H9 (cell line): Measurements from ENCODE around the gene DCST1. TPM values are rescaled to one million over a fixed set of nuclear protein-coding genes. Genes with fewer than 3 reads are reported as not detected.

Source experiments
- DNase-seq: peaks from one replicate; pipeline ENCODE4 v3.0.0-alpha.2; 2017
- H2AFZ ChIP-seq: one replicate; pipeline ENCODE4 v1.6.1; 2013; ENCODE audit warnings: mild to moderate bottlenecking, low read length, control low read depth, moderate library complexity
- H2AK5ac ChIP-seq: 2 replicates; pipeline ENCODE4 v1.6.1; 2013; ENCODE audit warnings: low read length, control low read depth, mixed read lengths; ENCODE audit not compliant: insufficient read length
- H2BK120ac ChIP-seq: one replicate; pipeline ENCODE4 v1.6.1; 2013; ENCODE audit warnings: low read depth, mild to moderate bottlenecking, low read length, control low read depth, inconsistent platforms; ENCODE audit not compliant: poor library complexity, severe bottlenecking
- H2BK12ac ChIP-seq: 2 replicates; pipeline ENCODE4 v1.6.1; 2013; ENCODE audit warnings: low read length, control low read depth, mixed read lengths, low read depth; ENCODE audit not compliant: insufficient read length
- H2BK15ac ChIP-seq: 2 replicates; pipeline ENCODE4 v1.6.1; 2013; ENCODE audit warnings: low read depth, low read length, control low read depth
- H2BK20ac ChIP-seq: one replicate; pipeline ENCODE4 v1.6.1; 2013; ENCODE audit warnings: low read depth, mild to moderate bottlenecking, low read length, control low read depth, inconsistent platforms; ENCODE audit not compliant: poor library complexity, severe bottlenecking
- H2BK5ac ChIP-seq: 2 replicates; pipeline ENCODE4 v1.6.1; 2013; ENCODE audit warnings: low read length, control low read depth, mixed read lengths; ENCODE audit not compliant: insufficient read length
- H3K14ac ChIP-seq: 2 replicates; pipeline ENCODE4 v1.6.1; 2013; ENCODE audit warnings: low read length, control low read depth; ENCODE audit not compliant: insufficient read depth
- H3K18ac ChIP-seq: 2 replicates; pipeline ENCODE4 v1.6.1; 2013; ENCODE audit warnings: low read depth, mild to moderate bottlenecking, mixed read lengths, low read length, control low read depth; ENCODE audit not compliant: insufficient read length
- H3K23ac ChIP-seq: 2 replicates; pipeline ENCODE4 v1.6.1; 2013; ENCODE audit warnings: low read length, control low read depth, mixed read lengths, low read depth; ENCODE audit not compliant: insufficient read length
- H3K23me2 ChIP-seq: 2 replicates; pipeline ENCODE4 v1.6.1; 2013; ENCODE audit warnings: low read depth, mild to moderate bottlenecking, mixed read lengths, low read length, control low read depth; ENCODE audit not compliant: insufficient read length, poor library complexity, severe bottlenecking
- H3K27ac ChIP-seq: 2 replicates; pipeline ENCODE4 v1.5.1; 2013; ENCODE audit warnings: low read length, control low read depth, mixed read lengths, low read depth; ENCODE audit not compliant: insufficient read length
- H3K27me3 ChIP-seq: 2 replicates; pipeline ENCODE4 v1.6.1; 2013; ENCODE audit warnings: low read length, control low read depth, inconsistent platforms; ENCODE audit not compliant: insufficient read depth
- H3K4ac ChIP-seq: 2 replicates; pipeline ENCODE4 v1.6.1; 2013; ENCODE audit warnings: low read depth, mild to moderate bottlenecking, control low read depth, inconsistent platforms, low read length, moderate library complexity
- H3K4me1 ChIP-seq: 2 replicates; pipeline ENCODE4 v1.6.1; 2013; ENCODE audit warnings: low read length, control low read depth, inconsistent platforms; ENCODE audit not compliant: insufficient read depth
- H3K4me2 ChIP-seq: 2 replicates; pipeline ENCODE4 v1.6.1; 2013; ENCODE audit warnings: low read length, control low read depth, mixed read lengths; ENCODE audit not compliant: insufficient read length, insufficient read depth
- H3K56ac ChIP-seq: 2 replicates; pipeline ENCODE4 v1.6.1; 2013; ENCODE audit warnings: low read depth, mild to moderate bottlenecking, mixed read lengths, low read length, control low read depth; ENCODE audit not compliant: insufficient read length
- H3K79me1 ChIP-seq: 2 replicates; pipeline ENCODE4 v1.6.1; 2013; ENCODE audit warnings: low read depth, mild to moderate bottlenecking, moderate library complexity, low read length, control low read depth, inconsistent platforms; ENCODE audit not compliant: insufficient read depth, poor library complexity, severe bottlenecking
- H3K79me2 ChIP-seq: 2 replicates; pipeline ENCODE4 v1.6.1; 2013; ENCODE audit warnings: low read length, control low read depth, inconsistent platforms; ENCODE audit not compliant: insufficient read depth
- H3K9ac ChIP-seq: 2 replicates; pipeline ENCODE4 v1.6.1; 2013; ENCODE audit warnings: low read length, control low read depth, mixed read lengths; ENCODE audit not compliant: insufficient read length; ENCODE audit errors: extremely low read depth
- H3K9me3 ChIP-seq: one replicate; pipeline ENCODE4 v1.6.1; 2013; ENCODE audit warnings: low read depth, low read length, inconsistent platforms; ENCODE audit not compliant: control insufficient read depth
- H3T11ph ChIP-seq: one replicate; pipeline ENCODE4 v1.6.1; 2013; ENCODE audit warnings: mild to moderate bottlenecking, low read length, control low read depth, inconsistent platforms
- H4K20me1 ChIP-seq: one replicate; pipeline ENCODE4 v1.6.1; 2013; ENCODE audit not compliant: control insufficient read depth, insufficient read length, insufficient read depth
- H4K5ac ChIP-seq: 2 replicates; pipeline ENCODE4 v1.6.1; 2013; ENCODE audit warnings: low read depth, mild to moderate bottlenecking, mixed read lengths, low read length, control low read depth; ENCODE audit not compliant: insufficient read length
- H4K8ac ChIP-seq: replicated peaks from 2 replicates; pipeline ENCODE4 v1.6.1; 2013; ENCODE audit warnings: low read length, control low read depth, mixed read lengths, low read depth; ENCODE audit not compliant: insufficient read length
- H4K91ac ChIP-seq: 2 replicates; pipeline ENCODE4 v1.6.1; 2013; ENCODE audit warnings: low read depth, mild to moderate bottlenecking, moderate library complexity, mixed read lengths, low read length, control low read depth; ENCODE audit not compliant: insufficient read length
- H3K27ac Mint-ChIP-seq, 3 experiments: 2 replicates in 2 of 3; 3 replicates in 1 of 3; pipeline ENCODE4 v1.8.0; 2020 to 2021; ENCODE audit warnings: mixed read lengths in 3 of 3, mild to moderate bottlenecking in 1 of 3, moderate library complexity in 1 of 3
- H3K27me3 Mint-ChIP-seq: 2 replicates; pipeline ENCODE4 v1.8.0; 2021; ENCODE audit warnings: low read depth, mild to moderate bottlenecking, moderate library complexity, mixed read lengths
- H3K36me3 Mint-ChIP-seq, 3 experiments: 2 replicates in 2 of 3; 3 replicates in 1 of 3; pipeline ENCODE4 v1.8.0; 2020 to 2021; ENCODE audit warnings: low read depth in 3 of 3, mixed read lengths in 3 of 3; ENCODE audit not compliant: insufficient read depth in 1 of 3
- H3K4me1 Mint-ChIP-seq, 2 experiments: 2 replicates each; pipeline ENCODE4 v1.8.0; 2020; ENCODE audit warnings: mixed read lengths in 2 of 2
- H3K4me3 Mint-ChIP-seq, 2 experiments: 2 replicates in 1 of 2; 3 replicates in 1 of 2; pipeline ENCODE4 v1.8.0; 2020 to 2021; ENCODE audit warnings: mild to moderate bottlenecking in 2 of 2, mixed read lengths in 2 of 2, moderate library complexity in 1 of 2
- H3K9me3 Mint-ChIP-seq, 2 experiments: 2 replicates in 1 of 2; 3 replicates in 1 of 2; pipeline ENCODE4 v1.8.0; 2020; ENCODE audit warnings: mild to moderate bottlenecking in 2 of 2, mixed read lengths in 2 of 2, moderate library complexity in 1 of 2
- CTCF ChIP-seq: fragments of 200-600 bp; sonication (generic); conservative IDR thresholded peaks from 3 replicates; pipeline ENCODE4 v1.8.0; 2021; ENCODE audit warnings: antibody characterized with exemption, mild to moderate bottlenecking
- WGBS: extraction: QIAGEN DNeasy Blood & Tissue Kit; methylation state at CpG from one replicate; pipeline ENCODE4 v1.1.7; 2013; ENCODE audit warnings: missing lambda C conversion rate, low lambda C conversion rate, mixed read lengths; ENCODE audit not compliant: insufficient read length; ENCODE audit errors: extremely low coverage; 5-methylcytosine and 5-hydroxymethylcytosine counted together
- total RNA-seq: library from RNA; stranded (reverse); gene quantifications from 2 replicates; pipeline ENCODE4 v1.2.1, GENCODE V29; 2021

DCST1 gene
- total RNA-seq, 1 experiment from 2014 or later: not detected

- peaks cover 3% of the 10 kb centered on the region for H3K27me3 Mint-ChIP-seq
- peaks cover 0 to 2% of the 10 kb centered on the region in 2 experiments; a peak in 2 of 5 replicates for H3K9me3 Mint-ChIP-seq
- no peaks in the 10 kb centered on the region; the same call in 1 of the 2 replicates for H3K79me2 ChIP-seq
- no peak for TF ChIP-seq CTCF
- H3K9ac ChIP-seq: peak overlapping the region; percentile 6
- H2BK20ac ChIP-seq: no peak overlapping the region
- H2AK5ac ChIP-seq: no peak overlapping the region
- no peak overlapping the region for H2BK12ac ChIP-seq
- H3K4me1 Mint-ChIP-seq: peaks cover 20 to 33% of the 10 kb centered on the region in 2 experiments
- H4K8ac ChIP-seq: no peak overlapping the region
- no peaks in the 10 kb centered on the region for H4K20me1 ChIP-seq
- no peak overlapping the region for H3T11ph ChIP-seq
- H2BK15ac ChIP-seq: no peak overlapping the region
- H4K91ac ChIP-seq: no peak overlapping the region
- peak overlapping the region; percentile 93 to 97 for H3K4me3 Mint-ChIP-seq
- peak overlapping the region; percentile 61 for H3K18ac ChIP-seq
- H3K9me3 ChIP-seq: no peaks in the 10 kb centered on the region
- no peak overlapping the region for H3K23ac ChIP-seq
- peaks cover 26% of the 10 kb centered on the region for H3K23me2 ChIP-seq
- no peak overlapping the region for H3K4ac ChIP-seq
- H2AFZ ChIP-seq: no peak overlapping the region
- H3K27ac Mint-ChIP-seq: peak overlapping the region; percentile 92 to 97 (median 96); a peak in 6 of 7 replicates
- no peak overlapping the region for H2BK5ac ChIP-seq
- H3K36me3 Mint-ChIP-seq: no peaks in the 10 kb centered on the region
- H3K4me1 ChIP-seq: peaks cover 5% of the 10 kb centered on the region; the same call in 1 of the 2 replicates
- no peak overlapping the region for H3K14ac ChIP-seq
- no peaks in the 10 kb centered on the region for H3K79me1 ChIP-seq
- no CpG with 5 or more reads among the region's 50 CpGs for WGBS
- H4K5ac ChIP-seq: no peak overlapping the region
- H3K4me2 ChIP-seq: peak overlapping the region; percentile 90
- no peaks in the 10 kb centered on the region for H3K27me3 ChIP-seq
- H3K27ac ChIP-seq: peak overlapping the region; percentile 41
- peak; percentile 77 for DNase-seq
- no peak overlapping the region for H2BK120ac ChIP-seq
- H3K56ac ChIP-seq: no peak overlapping the region
Observed at GRCh38 chr1:154999571-155000410, 33.8 kb upstream of the DCST1 start.
